C4-2B (cell line): Measurements from ENCODE around the gene PTPRN2.
"Not testable (repeated sequence)": the region's sequence is repeated elsewhere in the genome, so short reads cannot be mapped to it uniquely, and the experiment has no call there.

ENCODE experiments used
- H3K27ac ChIP-seq: fragments of 450-650 bp; 2 replicates; pipeline ENCODE4 v1.5.1; 2017
- CTCF ChIP-seq: fragments of 450-650 bp; conservative IDR thresholded peaks from 2 replicates; pipeline ENCODE4 v1.5.1; 2017; ENCODE audit warnings: mild to moderate bottlenecking
- ZFX ChIP-seq: fragments of 450-650 bp; IDR thresholded peaks from 2 replicates; pipeline ENCODE4 v1.6.1; 2017

The PTPRN2 gene

GRCh38 chr7:158535079-158535478 lies 52.5 kb downstream of the PTPRN2 start:
- no peak overlapping the region for H3K27ac ChIP-seq

GRCh38 chr7:158534598-158534997 lies 53.0 kb downstream of the PTPRN2 start:
- H3K27ac ChIP-seq, result no peak overlapping the region
- TF ChIP-seq ZFX, result no peak
- TF ChIP-seq CTCF, result no peak

More at GRCh38 chr7:158535079-158535478, 52.5 kb downstream of the PTPRN2 start:
- no peak for TF ChIP-seq CTCF
- TF ChIP-seq ZFX, result no peak

GRCh38 chr7:158534134-158534515 lies 53.5 kb downstream of the PTPRN2 start:
- not testable (repeated sequence) for H3K27ac ChIP-seq

- TF ChIP-seq ZFX, result no peak
- no peak for TF ChIP-seq CTCF
- H3K27ac ChIP-seq, result no peak overlapping the region
Observed at GRCh38 chr7:158533386-158534133, 54.1 kb downstream of the PTPRN2 start.

GRCh38 chr7:158532093-158532627 lies 55.5 kb downstream of the PTPRN2 start:
- H3K27ac ChIP-seq, result no peak overlapping the region

GRCh38 chr7:158531661-158532060 lies 56.0 kb downstream of the PTPRN2 start:
- no peak overlapping the region for H3K27ac ChIP-seq
- TF ChIP-seq ZFX (no peak), CTCF (no peak)

More at GRCh38 chr7:158532093-158532627, 55.5 kb downstream of the PTPRN2 start:
- no peak for TF ChIP-seq CTCF
- no peak for TF ChIP-seq ZFX

- TF ChIP-seq ZFX (no peak), CTCF (no peak)
- H3K27ac ChIP-seq, result no peak overlapping the region
Observed at GRCh38 chr7:158530800-158531609, 56.6 kb downstream of the PTPRN2 start.
